ENCODE measurements around the gene CACNA1C. TPM values are rescaled to one million over a fixed set of nuclear protein-coding genes. Genes with fewer than 3 reads are reported as not detected.

Gene CACNA1C
- 1.6 and 1.9 TPM in 2 replicates for total RNA-seq (2012; rRNA removed)
- polyA plus RNA-seq (2012; rRNA removed): 2.6 and 2.7 TPM in 2 replicates
- polyA plus RNA-seq (2012; cell fraction: cytosol; rRNA removed): 1.1 and 2.8 TPM in 2 replicates
- polyA plus RNA-seq (2012; cell fraction: nucleus; rRNA removed; ENCODE audit: low replicate concordance): 12.4 and 16.6 TPM in 2 replicates
- percentile 85 among the genes with signal in this experiment for Bru-seq, nascent RNA
- BruChase-seq, experiment 1, labeled RNA remaining after a 6-hour chase: percentile 82 among the genes with signal in this experiment
- BruChase-seq, experiment 2, labeled RNA remaining after a 2-hour chase: percentile 95 among the genes with signal in this experiment
- long read RNA-seq, partial matches to known transcripts: 15 of 19 reads
- long read RNA-seq, other reads (novel, unspliced or antisense): 4 of 19 reads

DNA sequence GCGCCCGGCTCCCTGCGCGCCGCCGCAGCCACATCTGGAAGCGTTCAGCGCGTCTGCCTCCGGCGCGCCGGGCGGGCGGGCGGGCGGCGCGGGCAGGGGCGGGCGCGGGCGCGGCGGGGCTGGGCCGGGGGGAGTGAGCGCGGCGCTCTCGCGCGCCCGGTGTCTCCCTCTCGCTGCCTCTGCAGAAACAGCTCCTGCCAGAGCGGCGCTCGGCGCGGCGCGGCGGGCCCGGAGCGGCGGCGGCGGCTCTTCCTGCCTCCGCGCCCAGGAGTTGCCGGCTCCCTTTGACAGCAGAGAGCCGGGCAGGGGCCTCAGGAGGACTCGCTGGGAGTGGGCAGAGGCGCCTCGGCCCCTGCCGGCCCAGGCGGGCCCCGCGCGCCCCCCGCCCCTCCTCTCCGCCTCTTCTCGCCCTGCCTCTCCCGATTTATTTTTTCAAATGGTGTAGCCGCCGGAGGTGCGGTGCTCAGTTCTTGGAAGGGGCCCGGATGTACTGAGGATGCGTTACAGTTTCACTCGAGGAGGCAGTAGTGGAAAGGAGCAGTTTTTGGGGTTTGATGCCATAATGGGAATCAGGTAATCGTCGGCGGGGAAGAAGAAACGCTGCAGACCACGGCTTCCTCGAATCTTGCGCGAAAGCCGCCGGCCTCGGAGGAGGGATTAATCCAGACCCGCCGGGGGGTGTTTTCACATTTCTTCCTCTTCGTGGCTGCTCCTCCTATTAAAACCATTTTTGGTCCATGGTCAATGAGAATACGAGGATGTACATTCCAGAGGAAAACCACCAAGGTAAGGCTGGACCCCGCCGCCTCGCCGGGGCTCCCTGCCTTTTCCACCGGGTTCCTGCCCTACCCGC is at the start of gene CACNA1C:
TSS of gene CACNA1C (plus strand) at position 162 of the 853 bp plus-strand sequence. CDS start at position 738, 576 bp downstream.
- peak within 1 kb of the TSS; percentile 53 for H3K27ac ChIP-seq (ENCODE audit: insufficient read depth, low read length)
- in situ Hi-C loops (cut with MboI; ENCODE audit: low sequenced_read_pairs): loop anchor here (10.0 kb wide), 1 partner anchor 532 kb away; no protein-coding TSS in a partner anchor
- H2AK5ac ChIP-seq (ENCODE audit: low read depth, low read length): no peak within 1 kb of the TSS
- H3K4me2 ChIP-seq (ENCODE audit: low read depth, low read length): peak within 1 kb of the TSS; percentile 95
- ChIA-PET CTCF (interaction anchor here (1.1 kb wide), 1 partner anchor 530 kb away, joined by 3 read pairs; no protein-coding TSS in a partner anchor), POLR2A (ENCODE audit: unreplicated experiment) (no interaction called here)
- H3K79me1 ChIP-seq (ENCODE audit: low read depth in 1 of 2, low read length in 2 of 2): peaks cover 3 to 35% of the 10 kb centered on the region in 2 experiments; a peak in 3 of 4 replicates
- peak within 1 kb of the TSS; percentile 68; the same call in 1 of the 2 replicates for H2BK120ac ChIP-seq (ENCODE audit: low read depth, low read length)
- no peak within 1 kb of the TSS; the same call in 1 of the 2 replicates for H4K5ac ChIP-seq (ENCODE audit: low read depth, low read length)
- H3K56ac ChIP-seq (ENCODE audit: extremely low read depth, insufficient read depth, low read length): 0 out of 2 replicates have a peak within 1 kb of the TSS, but pooled peaks have one; percentile 24
- H3K27me3 ChIP-seq (ENCODE audit: control insufficient read depth, insufficient read depth, low read length): peaks cover 4% of the 10 kb centered on the region; the same call in 1 of the 2 replicates
- dilution Hi-C loops (cut with HindIII; ENCODE audit: low sequenced_read_pairs, unreplicated experiment): no loop called here
- peak within 1 kb of the TSS; percentile 73 for H3K14ac ChIP-seq (replicated peaks; ENCODE audit: low read depth, low read length)
- H3K9ac ChIP-seq (ENCODE audit: low read depth, low read length): peak within 1 kb of the TSS; percentile 84
- 0% methylated on average over 41 of the region's 90 CpGs; no CpG with 5 or more reads in 1 of the 2 experiments for WGBS, 2 experiments (ENCODE audit: extremely low coverage in 2 of 2, insufficient read length in 1 of 2)
- H3K9me1 ChIP-seq (ENCODE audit: insufficient read depth, low read length): no peaks in the 10 kb centered on the region
- peak within 1 kb of the TSS; percentile 31 for H2AK9ac ChIP-seq (replicated peaks; ENCODE audit: low read depth, low read length, poor library complexity)
- peak within 1 kb of the TSS; percentile 44 for H4K91ac ChIP-seq (ENCODE audit: insufficient read depth, low read depth, low read length)
- DNase-seq (peak; percentile 66), ATAC-seq (ENCODE audit: low read depth) (peak; percentile 81)
- H3K23ac ChIP-seq (ENCODE audit: low read depth, low read length): peak within 1 kb of the TSS; percentile 84
- peaks cover 14% of the 10 kb centered on the region; the same call in 1 of the 2 replicates for H4K20me1 ChIP-seq (ENCODE audit: insufficient read depth, low read length)
- peaks cover 11% of the 10 kb centered on the region for H3K4me1 ChIP-seq (ENCODE audit: control insufficient read depth, insufficient read depth, low read length)
- intact Hi-C loops (cut with micrococcal nuclease): loop anchor here (5.0 kb wide), 2 partner anchors 129 to 256 kb away; no protein-coding TSS in a partner anchor
- no peaks in the 10 kb centered on the region for H3K36me3 ChIP-seq (ENCODE audit: control insufficient read depth, insufficient read depth, low read length)
- BruUV-seq (replicated peaks): TSS peak; percentile 74
- H3K4me3 ChIP-seq (ENCODE audit: insufficient read depth, low read depth, low read length): peak within 1 kb of the TSS; percentile 95
- H2BK5ac ChIP-seq (ENCODE audit: low read depth, low read length, poor library complexity, severe bottlenecking): no peak within 1 kb of the TSS
- H3K9me3 ChIP-seq (ENCODE audit: control insufficient read depth, insufficient read depth, low read length): no peaks in the 10 kb centered on the region
- H3K18ac ChIP-seq (ENCODE audit: low read depth, low read length): peak within 1 kb of the TSS; percentile 82
- H2BK15ac ChIP-seq (ENCODE audit: low read depth, low read length): no peak within 1 kb of the TSS
- no peak within 1 kb of the TSS for H2BK20ac ChIP-seq (ENCODE audit: low read depth, low read length)
- peak within 1 kb of the TSS; percentile 81 for H2AFZ ChIP-seq (replicated peaks; ENCODE audit: low read length, poor library complexity)
- H3K4ac ChIP-seq (ENCODE audit: low read depth, low read length): peak within 1 kb of the TSS; percentile 58
- peak; percentile 35; the same call in 1 of the 2 replicates for TF ChIP-seq RAD21 (IDR thresholded peaks at IDR 0.05; ENCODE audit: low read length)
- no peak for TF ChIP-seq FOS (IDR thresholded peaks at IDR 0.05; ENCODE audit: low read depth, low read length)
- no peak; the same call in 1 of the 2 replicates for TF ChIP-seq POLR2A (IDR thresholded peaks at IDR 0.05; ENCODE audit: low read depth, low read length)
- TF ChIP-seq, protein P1, sequence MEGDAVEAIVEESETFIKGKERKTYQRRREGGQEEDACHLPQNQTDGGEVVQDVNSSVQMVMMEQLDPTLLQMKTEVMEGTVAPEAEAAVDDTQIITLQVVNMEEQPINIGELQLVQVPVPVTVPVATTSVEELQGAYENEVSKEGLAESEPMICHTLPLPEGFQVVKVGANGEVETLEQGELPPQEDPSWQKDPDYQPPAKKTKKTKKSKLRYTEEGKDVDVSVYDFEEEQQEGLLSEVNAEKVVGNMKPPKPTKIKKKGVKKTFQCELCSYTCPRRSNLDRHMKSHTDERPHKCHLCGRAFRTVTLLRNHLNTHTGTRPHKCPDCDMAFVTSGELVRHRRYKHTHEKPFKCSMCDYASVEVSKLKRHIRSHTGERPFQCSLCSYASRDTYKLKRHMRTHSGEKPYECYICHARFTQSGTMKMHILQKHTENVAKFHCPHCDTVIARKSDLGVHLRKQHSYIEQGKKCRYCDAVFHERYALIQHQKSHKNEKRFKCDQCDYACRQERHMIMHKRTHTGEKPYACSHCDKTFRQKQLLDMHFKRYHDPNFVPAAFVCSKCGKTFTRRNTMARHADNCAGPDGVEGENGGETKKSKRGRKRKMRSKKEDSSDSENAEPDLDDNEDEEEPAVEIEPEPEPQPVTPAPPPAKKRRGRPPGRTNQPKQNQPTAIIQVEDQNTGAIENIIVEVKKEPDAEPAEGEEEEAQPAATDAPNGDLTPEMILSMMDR (conservative IDR thresholded peaks at IDR 0.05; ENCODE audit: low read depth, low read length): peak; percentile 48
- H4K8ac ChIP-seq (ENCODE audit: low read depth in 2 of 2, low read length in 2 of 2): peak within 1 kb of the TSS in 1 of 2 experiments; percentile 68; a peak in 1 of 4 replicates

Data from IMR-90 (cell line).